HuH-7 (cell line): Measurements from ENCODE around the gene CDKN1C.

ENCODE experiments used
- DNase-seq: peaks from one replicate; pipeline ENCODE4 v3.0.0; 2011; ENCODE audit warnings: low spot score

The CDKN1C gene

GRCh38 chr11:2846470-2846869, 39.1 kb downstream of the CDKN1C start:
- DNase-seq: no peak

GRCh38 chr11:2846056-2846455, 39.5 kb downstream of the CDKN1C start:
- no peak for DNase-seq

- no peak for DNase-seq
Observed at GRCh38 chr11:2844996-2845395, 40.6 kb downstream of the CDKN1C start.

DNA sequence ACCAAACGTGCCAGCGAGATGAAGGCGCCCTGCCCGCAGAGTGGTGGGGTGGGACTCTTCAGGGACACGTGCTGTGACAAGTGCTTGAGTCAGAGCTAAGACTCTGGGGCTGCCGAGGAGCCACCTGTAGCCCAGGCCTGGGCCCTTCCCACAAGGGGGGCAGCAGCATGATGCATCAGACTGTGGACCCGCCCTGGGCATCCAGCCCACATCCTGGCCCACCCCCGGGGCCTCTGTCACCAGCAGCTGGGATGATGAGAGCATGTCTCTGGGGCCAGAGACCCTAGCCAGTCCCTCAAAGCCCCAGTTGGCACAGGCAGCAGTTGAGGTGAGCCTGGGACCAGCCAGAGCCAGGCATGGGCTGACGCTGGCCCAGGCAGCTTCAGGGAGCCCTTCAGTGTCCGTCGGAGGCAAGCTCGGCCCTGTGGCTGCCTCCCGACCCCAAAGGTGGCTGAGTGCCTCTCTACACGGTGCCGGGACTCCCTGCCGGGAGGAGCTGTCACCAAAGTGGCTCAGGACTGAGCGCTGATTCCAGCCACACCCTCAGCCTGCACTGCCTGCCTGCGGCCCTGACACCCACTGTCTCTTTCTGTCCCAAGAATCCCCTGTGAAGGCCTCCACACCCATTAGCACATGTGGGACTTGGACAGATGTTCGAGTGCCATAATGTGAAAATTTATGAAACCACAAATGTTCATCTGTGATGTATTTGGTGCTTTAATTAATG, 41.3 kb downstream of the CDKN1C start:
- no peak for DNase-seq

- DNase-seq: no peak
Observed at GRCh38 chr11:2843551-2843950, 42.0 kb downstream of the CDKN1C start.

GRCh38 chr11:2842876-2843275, 42.7 kb downstream of the CDKN1C start:
- DNase-seq: no peak

DNA sequence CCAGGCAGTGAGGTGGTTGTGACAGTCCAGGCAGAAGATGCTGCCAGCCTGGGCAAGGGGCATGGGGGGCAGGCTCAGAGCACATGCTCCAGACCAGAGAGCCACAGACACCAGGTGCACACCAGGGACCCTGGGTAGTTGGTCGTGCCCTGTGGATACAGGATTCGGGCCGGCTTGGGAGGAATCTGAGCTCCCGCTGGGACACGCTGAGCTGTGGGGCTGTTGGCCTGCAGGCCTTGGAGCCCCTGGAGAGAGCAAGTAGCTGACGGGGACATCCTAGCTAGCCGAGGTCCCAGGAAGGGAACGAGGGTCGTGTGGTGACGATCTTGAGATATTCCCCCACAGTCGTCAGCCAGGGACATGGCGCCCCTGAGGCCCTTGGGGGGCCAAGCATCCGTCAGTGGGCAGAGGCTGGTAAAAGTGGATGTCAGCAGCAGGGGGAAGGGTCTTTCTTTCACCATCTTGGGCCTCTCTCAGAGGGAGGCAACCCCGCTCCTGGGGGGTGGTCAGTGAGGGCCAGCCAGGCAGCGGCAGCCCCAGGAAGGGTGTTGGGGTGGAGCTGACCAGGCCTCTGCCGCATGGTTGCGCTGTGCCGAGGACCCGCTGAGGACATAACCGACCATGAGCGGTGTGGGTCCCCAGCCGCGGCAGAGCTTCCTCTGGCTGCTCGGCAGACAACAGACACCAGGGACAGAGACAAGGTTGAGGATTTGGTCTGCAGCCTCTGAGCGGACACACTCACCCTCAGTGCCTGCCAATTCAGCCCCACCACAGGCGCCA, 44.0 kb downstream of the CDKN1C start:
- DNase-seq: no peak

GRCh38 chr11:2839395-2839943, 46.1 kb downstream of the CDKN1C start:
- peak; percentile 56 for DNase-seq

DNA sequence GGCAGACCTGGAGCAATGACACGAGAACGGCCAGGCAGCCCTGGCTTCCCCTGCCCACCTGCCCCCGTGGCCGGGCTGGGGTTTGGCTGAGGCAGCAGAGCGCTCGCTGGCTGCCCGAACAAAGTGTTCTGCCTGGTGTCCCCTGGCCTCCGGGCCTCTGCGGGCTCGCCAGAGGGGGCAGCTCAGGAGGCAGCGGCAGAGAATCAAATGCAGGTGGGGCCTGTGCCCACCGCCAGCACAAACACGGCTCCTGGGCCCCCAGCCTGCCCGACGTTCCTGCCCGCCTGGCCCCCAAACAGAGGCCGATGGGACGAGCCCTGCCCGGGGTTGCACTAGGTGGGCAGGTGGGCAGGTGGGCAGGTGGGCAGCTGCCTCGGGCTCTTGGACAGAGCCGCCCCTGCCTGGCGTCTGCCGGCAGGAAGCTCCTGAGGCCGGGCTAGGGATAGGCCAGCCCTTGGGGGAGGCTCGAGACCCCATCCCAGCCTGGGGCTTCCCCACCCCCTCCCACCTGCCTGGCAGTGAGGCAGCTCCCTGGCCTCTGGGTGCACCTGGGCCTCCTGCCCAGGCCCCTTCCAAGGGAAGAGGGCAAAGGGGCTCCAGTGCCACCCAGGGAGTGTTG, 46.8 kb downstream of the CDKN1C start:
- no peak for DNase-seq

DNA sequence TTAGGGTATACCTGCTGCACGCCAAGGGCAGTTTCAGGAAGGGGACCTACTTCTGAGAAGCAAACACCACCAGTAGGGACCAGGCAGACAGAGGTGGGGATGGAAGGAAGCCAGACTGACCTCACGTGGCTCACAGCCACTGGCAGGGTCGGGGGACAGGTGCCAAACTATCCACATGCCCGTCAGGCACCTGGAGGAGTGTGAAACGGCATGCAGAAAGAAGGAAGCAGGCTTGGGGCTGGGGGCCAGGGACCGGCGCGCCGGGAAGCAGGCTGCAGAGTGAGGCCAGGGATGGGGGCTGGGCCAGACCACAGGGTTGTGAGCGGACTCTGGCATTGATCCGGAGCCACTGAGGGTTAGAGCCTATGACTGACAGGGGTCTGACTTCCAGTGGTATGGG, 47.5 kb downstream of the CDKN1C start:
- no peak for DNase-seq

- no peak for DNase-seq
Observed at GRCh38 chr11:2837651-2838050, 47.9 kb downstream of the CDKN1C start.

- peak; percentile 97 for DNase-seq
Observed at GRCh38 chr11:2837096-2837601, 48.4 kb downstream of the CDKN1C start.

DNA sequence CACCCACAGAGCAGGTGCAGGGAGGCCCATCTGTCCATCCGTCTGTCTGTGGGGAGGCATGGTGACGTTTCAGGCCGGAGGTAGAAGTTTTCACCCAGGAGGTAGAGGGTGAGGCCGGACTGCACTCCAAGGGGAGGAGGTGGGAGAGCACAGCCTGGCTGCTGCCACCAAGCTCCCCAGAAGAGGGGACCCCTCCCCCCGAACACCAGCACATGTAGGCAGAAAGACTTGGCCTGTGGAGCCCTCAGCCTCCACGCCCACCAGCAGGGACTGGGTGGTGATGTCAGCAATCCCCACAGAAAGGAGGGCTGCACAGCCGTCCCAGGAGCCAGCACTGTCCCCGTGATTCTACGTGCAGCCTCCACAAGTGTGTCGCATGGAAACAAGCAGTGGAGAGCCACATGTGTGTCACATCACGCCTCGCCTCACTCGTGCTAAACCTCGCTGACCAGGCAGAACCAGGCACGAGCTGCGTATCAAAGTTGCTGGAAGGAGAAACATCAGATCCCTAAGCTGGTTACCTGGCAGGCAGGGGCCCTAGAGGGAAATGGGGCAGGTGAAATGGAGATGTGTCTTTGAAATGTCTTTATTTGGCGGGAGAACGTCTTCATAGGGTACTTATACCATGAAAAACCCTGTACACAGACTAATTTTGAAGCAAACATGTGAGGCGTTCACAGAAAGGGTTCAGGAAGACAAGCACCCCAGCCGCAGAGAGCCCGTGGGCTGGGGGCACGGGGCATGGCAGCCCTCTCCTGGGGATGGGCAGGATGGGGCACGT, 49.1 kb downstream of the CDKN1C start:
- no peak for DNase-seq

DNA sequence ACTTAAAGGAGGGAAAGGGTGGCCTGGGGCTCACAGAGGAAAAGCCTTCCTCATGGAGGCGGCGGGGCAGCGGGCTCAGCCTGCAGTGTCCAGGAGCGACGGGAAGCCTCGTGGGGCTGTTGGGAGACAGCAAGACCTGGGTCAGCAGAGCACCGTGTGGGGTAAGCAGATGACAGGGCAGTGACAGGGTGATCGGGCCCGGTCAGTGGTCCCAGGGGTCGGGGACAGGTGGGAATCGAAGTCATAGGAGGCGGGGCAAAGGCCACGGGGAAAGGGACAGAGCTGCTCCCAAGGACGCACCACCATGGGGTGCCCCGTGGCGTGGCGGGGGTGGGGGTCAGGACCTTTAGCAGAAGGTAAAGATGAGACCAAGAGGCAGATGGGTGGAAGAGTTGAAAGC, 49.8 kb downstream of the CDKN1C start:
- no peak for DNase-seq

GRCh38 chr11:2835296-2835695, 50.3 kb downstream of the CDKN1C start:
- DNase-seq: no peak

DNA sequence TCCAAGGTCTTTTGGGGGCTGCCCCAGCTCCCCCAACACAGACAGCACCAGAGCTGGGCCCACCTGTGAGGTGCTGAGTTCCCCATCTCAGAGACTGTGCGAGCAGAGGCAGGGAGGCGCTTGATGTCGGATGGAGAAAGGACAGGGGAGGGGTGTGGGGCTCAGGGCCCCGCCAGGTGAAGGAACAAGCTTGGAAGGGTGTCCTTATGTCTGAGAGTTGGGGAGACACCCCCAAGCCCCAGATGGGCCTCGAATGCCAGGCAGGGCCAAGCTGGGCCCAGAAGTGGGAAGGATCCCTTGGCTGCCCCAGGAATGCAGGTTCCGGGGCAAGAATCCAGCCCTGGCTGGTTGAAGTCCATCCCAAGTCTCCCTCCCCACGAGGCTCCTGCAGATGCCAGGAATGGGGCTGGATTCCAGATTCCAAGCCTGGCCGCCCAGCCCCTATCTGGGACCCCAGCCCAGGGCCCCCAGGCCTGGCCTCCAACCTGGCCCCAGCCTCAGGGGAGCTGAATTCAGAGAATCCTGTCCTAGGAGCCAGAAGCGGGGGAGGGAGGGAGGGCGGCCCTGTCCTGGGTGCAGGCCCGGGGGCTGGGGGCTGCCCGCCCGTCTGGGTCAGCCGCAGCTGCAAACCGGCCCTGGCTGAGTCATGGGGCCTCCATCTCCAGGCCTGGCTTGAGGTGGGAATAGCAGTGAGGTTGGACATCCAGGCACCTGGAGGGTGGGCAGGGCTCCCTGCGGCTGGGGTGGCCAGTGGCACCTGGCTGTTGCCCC, 50.9 kb downstream of the CDKN1C start:
- DNase-seq: no peak

- DNase-seq: no peak
Observed at GRCh38 chr11:2833716-2834502, 51.7 kb downstream of the CDKN1C start.
